HG03354 (cell line): ENCODE data around the gene TBL1XR1.
A peak's percentile ranks its signal among the peaks of the same experiment; 100 is the strongest.
"Not testable (repeated sequence)": the region's sequence is repeated elsewhere in the genome, so short reads cannot be mapped to it uniquely, and the experiment has no call there.

Experiments
- ATAC-seq: cut with Tn5 transposase; IDR thresholded peaks from one replicate; pipeline ENCODE4 v1.9.1; 2021; ENCODE audit warnings: mild to moderate bottlenecking; ENCODE audit not compliant: unreplicated experiment, poor library complexity, severe bottlenecking

The TBL1XR1 gene

DNA sequence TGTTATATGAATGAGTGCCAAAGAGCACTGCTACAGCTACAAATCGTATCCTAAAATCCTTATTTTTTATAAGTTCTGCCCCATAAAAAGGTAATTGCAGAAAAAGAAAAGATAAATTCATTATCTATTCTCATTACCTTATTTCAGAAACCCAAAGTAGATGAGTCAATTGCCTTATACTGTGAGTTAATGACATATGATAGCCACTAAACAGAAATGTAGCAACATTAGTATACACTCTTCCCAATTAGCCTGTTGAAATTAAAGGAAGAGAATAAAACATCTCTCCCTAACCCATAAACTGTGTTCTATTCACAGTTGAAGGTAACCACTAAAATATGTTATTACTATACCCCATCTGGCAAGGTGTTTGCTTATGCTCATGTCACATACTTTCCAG, 11.0 kb downstream of the TBL1XR1 start:
- ATAC-seq = no peak

DNA sequence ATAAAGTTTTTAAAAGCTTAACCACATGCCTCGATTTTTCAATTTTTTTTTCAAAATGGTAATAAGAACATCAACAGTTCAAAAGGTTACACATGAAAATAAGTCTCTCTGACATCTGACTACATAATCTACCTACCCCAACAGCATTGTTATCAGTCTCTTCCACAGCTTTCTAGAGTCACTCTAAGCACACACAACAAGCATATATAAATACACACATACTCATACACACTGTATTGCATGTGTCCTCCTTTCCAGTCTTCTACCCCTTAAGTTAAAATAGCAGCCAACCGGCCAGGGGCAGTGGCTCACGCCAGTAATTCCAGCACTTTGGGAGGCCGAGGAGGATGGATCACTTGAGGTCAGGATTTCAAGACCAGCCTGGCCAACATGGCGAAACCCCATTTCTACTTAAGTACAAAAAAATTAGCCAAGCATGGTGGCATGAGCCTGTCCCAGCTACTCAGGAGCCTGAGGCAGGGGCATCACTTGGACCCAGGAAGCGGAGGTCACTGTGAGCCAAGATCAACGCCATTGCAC, 12.2 kb downstream of the TBL1XR1 start:
- ATAC-seq = peak; percentile 34

DNA sequence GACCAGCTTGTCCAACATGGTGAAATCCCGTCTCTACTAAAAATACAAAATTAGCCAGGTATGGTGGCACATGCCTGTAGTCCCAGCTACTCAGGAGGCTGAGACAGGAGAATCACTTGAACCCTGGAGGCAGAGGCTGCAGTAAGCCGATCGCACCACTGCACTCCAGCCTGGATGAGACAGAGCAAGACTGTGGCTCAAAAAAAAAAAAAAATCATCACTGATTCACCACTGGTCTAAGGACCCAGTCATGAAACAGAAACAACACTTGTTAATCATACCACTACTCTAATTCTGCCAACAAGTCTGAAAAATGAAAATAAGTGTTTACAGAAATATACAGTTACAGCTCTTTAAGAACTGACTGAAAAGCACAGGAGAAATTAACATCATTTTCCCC, 12.7 kb downstream of the TBL1XR1 start:
- peak; percentile 95 for ATAC-seq

DNA sequence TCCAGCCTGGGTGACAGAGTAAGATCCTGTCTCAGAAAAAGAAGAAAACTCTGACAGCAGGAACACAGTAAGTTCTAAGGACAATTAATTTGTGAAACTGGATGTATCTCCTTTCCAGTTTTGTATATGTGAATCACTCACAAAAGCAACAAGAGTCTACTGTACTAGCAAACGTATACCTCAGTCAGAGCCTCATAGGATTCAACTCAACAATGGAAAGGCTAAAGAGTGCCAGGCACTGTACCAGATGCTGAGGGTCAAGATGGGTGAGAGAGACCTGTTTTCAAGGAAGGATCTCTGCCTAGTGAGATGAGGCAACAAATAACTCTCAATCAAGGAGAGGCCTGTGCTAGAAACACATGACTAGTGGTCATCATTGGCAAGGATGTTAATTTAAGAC, 14.9 kb downstream of the TBL1XR1 start:
- ATAC-seq = no peak

DNA sequence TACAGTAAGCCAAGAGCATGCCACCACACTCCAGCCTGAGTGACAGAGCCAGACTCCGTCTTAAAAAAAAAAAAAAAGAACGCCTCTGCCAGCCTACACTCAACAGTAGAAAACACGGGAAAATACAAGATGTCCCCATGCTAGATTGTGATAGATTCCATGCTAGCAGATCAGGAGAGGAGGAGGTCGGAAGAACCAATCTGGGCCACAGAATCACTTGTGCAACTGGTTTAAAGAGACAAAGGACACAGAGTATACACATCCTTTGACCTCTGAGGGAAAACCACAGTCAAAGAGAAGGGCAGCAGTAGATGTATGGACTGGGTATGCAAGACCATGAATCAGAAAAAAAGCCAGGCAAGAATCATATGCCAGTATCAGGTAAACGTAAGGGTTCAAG, 15.9 kb downstream of the TBL1XR1 start:
- no peak for ATAC-seq

DNA sequence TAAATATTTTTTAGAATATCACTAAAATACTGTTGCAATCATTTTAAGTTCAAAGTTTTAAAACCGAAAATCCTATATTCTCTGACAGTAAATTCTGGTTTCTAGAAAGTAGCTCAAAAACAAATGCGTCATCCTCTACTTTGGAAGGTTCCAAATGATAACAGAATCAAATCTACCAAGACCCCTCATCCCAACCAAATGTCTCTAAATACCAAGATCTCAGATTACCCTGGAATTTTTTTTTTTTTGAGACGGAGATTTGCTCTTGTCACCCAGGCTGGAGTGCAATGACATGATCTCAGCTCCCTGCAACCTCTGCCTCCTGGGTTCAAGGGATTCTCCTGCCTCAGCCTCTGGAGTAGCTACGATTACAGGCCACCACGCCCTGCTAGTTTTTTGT, 16.8 kb downstream of the TBL1XR1 start:
- ATAC-seq = no peak

DNA sequence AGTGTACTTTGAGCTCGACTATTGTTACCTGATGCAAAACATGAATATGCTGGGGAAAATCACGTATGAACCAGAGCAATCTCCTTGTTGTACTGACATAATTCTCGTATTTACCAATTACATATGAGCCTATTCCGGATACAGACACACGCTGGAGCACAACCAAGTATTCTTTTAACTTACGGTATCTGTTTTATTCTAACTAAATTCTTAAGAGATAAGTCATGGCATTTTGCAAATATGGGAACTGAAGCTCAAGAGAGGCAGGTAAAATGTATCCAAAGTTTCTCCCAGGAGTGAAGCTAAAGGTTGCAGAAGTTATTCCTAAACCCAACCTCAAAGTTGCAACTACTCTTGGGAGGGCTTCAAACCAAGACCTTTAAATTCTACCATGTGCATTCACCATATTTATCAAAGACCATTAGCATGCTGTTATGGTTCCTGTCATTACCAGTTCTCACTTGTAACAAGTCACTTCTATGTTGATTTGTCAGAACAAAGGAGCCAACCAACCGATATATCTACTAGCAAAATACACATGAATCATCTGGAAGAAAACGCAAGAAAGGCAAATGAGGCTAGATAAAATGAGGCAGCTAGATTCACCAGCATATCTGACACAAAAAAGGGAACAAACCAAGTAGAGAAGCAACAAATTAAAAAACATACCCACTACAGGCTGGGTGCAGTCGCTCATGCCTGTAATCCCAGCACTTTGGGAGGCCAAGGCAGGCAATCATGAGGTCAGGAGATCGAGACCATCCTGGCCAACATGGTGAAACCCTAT, 17.8 kb downstream of the TBL1XR1 start:
- no peak for ATAC-seq

DNA sequence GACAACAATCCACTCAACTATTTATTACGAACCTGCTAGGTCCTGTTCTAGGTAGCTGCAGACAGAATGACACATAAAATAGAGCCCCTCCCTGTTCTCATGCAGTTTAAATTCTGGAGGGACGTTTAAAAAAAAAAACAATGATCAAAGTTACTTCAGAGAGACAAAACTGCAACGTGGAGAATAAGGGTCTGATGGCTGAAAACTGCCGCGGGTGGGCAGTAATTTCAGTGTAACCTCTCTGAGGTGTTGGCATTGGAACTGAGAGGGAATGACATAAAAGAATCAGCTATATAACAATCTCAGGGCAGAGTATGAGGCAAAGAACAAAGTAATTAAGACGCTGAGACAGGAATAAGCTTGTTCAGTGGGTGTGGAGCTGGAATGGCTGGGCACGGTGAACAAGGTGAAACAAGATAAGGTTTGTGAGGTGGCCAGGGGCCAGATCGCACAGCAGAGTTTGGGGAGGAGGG, 19.5 kb downstream of the TBL1XR1 start:
- ATAC-seq = no peak

DNA sequence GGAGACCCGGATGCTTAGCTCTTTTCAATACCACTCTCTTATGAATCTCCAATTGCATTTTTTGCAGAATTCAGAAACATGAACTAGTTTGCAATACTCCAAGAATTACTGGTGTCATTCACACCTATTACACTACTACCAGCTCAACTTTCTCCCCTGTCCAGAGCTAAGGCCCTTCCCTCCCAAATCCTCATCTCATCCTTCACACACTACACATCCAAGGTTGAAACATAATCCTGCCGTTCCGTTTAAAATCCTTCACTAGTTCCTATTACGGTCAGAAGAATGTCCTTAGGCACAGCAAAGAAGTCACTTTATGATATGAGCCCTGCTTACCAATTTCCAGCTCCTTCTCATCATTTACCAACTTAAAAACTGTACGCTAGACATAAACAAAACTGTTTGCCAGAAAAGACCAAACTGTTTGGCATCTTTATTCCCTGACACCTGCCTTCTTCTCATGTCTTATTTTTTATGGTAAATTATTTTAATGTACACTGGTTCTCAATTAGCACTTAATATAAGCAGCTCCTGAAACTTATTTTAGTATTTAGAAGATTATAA, 22.6 kb downstream of the TBL1XR1 start:
- no peak for ATAC-seq

DNA sequence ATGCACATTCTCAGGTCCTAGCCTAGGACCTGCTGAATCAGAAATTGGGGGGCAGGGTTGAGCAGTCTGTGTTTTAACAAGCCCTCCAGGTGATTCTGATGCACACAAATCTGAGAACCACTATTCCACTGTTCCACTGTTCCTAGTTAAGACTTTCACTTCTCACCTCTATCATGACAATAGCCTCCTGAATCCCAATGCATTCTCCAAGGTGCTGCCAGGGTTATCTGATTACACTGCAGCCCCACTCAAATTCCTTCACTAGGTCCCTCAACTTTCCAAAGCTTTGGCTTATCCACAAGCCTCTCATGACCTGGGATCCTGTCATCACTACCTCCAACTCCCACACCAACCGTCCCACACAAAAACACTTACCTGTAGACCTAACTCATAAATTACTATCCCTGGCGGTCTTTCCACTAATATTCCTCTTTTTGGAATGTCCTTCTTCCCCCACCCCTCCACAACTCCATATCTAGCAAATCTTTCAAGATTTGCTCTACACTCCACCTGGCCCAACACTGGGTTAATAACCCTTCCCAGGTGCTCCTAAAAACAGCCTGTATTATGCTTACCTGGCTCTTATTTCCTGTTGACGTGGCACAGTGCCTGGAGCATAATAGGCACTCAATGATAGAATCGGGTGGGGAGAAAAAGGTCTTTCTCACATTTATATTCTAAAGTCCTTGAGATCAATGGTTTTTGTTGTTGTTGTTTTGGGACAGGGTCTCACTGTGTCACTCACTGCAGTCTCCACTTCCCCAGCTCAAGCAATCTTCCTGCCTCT, 27.2 kb downstream of the TBL1XR1 start:
- no peak for ATAC-seq

DNA sequence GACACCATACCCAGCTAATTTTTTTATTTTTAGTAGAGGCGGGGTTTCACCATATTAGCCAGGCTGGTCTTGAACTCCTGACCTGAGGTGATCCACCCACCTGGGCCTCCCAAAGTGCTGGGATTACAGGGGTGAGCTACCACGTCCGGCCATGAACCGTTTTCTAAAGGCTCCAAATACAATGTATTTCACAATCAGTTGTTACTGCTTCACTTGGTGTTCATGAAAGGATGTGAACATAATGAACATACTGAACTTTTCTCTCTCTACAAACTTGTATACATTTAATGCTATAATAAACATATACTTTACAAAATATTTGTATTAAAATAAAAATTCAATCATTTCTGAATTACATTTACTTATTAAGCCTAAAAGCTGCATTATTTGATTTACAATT, 28.9 kb downstream of the TBL1XR1 start:
- no peak for ATAC-seq

DNA sequence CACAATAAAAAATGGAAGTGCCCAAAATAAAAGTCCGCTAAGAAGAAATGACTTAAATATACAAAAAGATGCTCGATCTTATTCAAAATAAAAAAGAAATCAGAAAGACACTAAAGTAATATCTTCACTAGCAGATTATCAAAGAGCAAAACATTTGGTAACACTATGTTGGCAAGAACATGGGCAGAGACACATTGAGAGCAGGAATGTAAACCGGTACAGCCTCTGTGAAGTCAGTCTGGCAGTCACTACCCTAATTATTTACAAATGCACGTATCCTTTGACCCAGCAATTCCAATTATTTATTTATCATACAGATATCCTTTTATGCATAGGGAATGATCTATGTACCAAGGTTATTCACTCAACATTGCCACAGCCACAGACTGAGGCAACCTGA, 34.5 kb downstream of the TBL1XR1 start:
- ATAC-seq = no peak

DNA sequence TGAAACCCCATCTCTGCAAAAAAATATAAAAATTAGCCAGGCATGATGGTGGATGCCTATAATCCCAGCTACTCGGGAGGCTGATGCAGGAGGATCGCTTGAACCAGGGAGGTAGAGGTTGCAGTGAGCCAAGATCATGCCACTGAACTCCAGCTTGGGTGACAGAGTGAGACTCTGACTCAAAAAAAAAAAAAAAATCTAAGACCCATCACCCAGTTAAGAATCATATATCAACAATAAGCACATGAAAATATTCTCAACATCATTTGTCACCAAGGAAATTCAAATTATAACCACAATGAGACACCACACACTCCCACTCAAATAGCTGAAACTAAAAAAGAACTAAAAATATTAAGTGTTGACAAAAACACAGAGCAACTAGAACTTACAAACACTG, 35.7 kb downstream of the TBL1XR1 start:
- ATAC-seq = not testable (repeated sequence)

DNA sequence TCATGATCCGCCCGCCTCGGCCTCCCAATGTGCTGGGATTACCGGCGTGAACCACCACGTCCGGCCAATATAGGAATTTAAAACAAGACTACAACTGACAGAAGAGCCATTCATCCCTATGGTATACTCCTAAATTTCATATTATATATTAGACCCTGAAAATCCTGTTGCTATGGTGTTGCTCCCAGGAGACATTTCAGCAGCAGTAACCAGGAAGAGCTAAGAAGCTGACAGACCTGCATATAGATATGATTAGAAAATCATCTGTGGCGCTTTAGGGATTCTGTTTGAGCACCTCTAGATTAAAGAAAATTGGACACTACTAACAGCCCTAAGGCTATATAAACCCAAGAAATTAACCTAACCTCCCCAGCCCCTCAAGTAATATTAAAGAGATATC, 38.8 kb downstream of the TBL1XR1 start:
- no peak for ATAC-seq

DNA sequence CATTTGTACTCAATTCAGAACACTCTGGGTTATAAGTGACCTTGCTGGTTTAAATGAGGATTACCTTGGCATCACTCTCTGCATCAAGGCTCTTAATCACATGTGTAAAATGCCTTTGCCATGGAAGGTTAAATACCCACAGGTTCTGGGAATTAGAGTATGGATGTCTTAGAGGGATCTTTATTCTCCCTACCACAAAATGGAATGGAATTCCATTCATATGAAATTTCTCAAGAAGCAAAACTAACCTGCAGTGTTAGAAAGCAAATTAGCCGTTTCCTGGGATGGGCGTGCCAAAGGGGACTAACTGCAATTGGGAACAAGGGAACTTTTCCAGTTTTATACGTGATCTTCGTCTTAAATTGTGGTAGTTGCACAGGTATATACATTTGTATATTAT, 39.8 kb downstream of the TBL1XR1 start:
- no peak for ATAC-seq

DNA sequence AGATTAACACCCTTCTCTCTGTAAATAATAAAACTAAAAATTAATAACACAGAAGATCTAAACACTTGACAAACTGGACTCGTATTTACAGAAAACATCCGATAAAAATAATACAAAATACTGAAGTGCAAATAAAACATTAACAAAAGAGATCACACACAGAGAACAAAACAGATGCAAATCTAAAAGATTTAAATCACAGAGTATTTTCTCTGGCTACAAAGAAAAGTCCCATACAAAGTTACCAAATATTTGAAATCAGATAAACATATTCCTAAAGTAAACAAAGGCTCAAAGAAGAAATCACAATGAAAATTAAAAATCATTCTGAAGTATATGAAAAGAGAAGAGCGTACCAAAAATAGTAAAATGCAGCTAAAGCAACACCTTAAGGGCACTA, 42.5 kb downstream of the TBL1XR1 start:
- ATAC-seq = no peak

DNA sequence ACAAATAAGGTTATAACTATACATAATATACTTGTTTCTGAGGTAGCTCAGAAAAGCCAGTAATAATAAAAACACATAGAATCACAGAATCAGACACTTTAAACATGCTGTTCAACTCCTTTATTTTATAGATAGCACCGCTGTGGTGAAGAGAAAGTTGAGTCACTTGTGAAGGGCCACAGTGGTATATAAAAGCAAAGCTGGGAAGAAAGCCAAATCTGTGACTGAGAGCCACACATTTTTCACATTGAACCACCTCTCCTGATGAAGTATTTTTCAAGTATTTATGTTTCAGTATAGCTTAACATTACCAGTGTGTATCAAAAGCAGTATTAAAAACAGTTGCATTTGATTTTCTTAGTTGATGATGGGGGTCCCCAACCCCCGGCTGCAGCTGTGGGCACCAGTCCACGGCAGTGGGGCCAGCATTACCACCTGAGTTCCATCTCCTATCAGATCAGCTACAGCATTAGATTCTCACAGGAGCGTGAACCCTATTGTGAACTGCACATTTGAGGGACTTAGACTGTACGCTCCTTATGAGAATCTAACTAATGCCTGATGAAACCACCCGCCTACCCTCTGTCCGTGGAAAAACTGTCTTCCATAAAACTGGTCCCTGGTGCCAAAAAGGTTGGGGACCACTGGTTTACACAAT, 46.2 kb downstream of the TBL1XR1 start:
- peak; percentile 63 for ATAC-seq

DNA sequence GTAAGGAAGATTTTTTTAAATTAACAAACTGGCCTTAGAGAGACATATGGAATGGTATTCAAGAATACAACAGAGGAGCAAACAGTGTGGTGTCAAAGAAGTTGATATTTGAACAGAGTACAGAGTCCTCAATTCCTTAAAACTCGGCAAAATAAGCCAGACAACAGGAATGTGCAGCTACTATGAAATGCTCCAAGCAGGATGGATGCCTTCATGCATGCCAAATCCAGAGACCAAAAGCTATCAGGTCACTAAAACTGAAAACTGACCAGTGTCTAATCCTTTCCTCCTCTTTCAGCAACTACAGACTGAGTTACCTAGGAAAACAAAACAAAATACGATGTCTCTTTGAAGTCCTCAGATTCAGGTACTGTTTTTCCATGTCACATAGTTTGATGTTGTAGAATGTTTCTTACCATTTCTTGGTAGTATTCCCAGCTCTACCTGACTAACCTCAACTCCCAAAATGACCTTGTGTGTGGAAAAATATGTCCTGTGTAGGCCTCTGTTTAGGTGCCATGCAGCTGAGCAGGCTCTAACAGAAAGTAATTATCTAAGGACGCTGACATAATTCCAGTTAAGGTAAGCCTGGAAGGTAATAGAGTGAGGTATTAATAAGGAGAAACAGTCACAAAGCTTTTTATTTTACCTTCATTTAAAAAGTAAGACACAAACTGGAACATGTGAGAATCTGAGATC, 46.9 kb downstream of the TBL1XR1 start:
- ATAC-seq = no peak

DNA sequence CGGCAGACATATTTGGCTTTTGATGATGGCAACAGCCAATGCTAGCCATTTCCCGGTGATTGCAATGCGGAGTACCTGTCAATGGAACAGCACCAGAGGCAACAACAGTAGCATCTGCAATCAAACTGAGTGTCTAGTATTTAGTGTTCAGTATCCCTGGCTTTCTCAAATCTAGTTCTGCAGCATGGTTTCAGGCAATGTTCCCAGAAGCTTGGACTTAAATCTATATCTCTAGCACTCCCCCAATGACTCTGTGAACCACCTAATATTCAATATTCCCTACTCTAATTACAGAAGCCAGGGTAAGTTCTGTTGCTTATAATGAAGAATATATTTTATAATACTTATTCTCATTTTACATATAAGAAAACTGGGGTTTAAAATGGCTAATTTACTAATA, 48.2 kb downstream of the TBL1XR1 start:
- ATAC-seq = no peak

DNA sequence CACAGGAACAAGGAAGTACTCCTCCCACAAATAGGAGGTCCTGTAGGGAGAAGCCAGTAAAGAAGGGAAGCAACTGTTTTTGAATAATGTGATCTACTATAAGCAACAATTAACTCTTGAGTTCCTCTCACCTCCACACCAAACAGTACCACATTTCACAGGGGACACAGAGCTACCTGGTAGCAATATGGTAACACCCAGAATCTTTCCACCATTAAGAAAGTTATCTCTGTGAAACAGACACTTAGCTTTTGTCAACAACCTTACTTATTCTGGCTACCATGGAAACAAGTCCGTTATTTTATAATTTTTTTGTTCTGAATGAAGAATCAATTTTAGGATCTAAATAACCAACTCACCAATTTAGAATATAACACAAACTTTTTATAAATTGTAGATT, 49.5 kb downstream of the TBL1XR1 start:
- ATAC-seq = no peak
